Activated CD4-positive, alpha-beta T cell treated with anti-CD3 and anti-CD28 coated beads for 48 hours (primary cell): ENCODE data around the gene PAN2.
A peak's percentile ranks its signal among the peaks of the same experiment; 100 is the strongest.
"Not testable (repeated sequence)": the region's sequence is repeated elsewhere in the genome, so short reads cannot be mapped to it uniquely, and the experiment has no call there.

ENCODE experiments used
- DNase-seq: peaks from one replicate; pipeline ENCODE4 v3.0.0-alpha.2; 2020

The PAN2 gene

GRCh38 chr12:56333679-56334489, at the start of gene PAN2:
Gene PAN2, minus strand, starts transcription at chr12:56334000. Its CDS starts 906 bp downstream, at chr12:56333094.
- peak; percentile 95 for DNase-seq

- DNase-seq, result no peak
Measured at GRCh38 chr12:56382611-56383010, 48.8 kb upstream of the PAN2 start.

- no peak for DNase-seq
Measured at GRCh38 chr12:56377989-56378316, 44.2 kb upstream of the PAN2 start.

GRCh38 chr12:56377310-56377988, 43.6 kb upstream of the PAN2 start:
- peak; percentile 18 for DNase-seq

- DNase-seq, result no peak
Measured at GRCh38 chr12:56375598-56376434, 42.0 kb upstream of the PAN2 start.

- no peak for DNase-seq
Measured at GRCh38 chr12:56374726-56375597, 41.2 kb upstream of the PAN2 start.

GRCh38 chr12:56373515-56373914, 39.7 kb upstream of the PAN2 start:
- DNase-seq, result no peak

- no peak for DNase-seq
Measured at GRCh38 chr12:56366948-56367347, 33.1 kb upstream of the PAN2 start.

- DNase-seq, result no peak
Measured at GRCh38 chr12:56362130-56363059, 28.6 kb upstream of the PAN2 start, which contains the start of gene APOF. Gene APOF, minus strand, starts transcription at chr12:56362857. Its CDS starts 112 bp downstream, at chr12:56362745.

GRCh38 chr12:56361487-56362129, 27.8 kb upstream of the PAN2 start:
- DNase-seq, result no peak

- peak; percentile 99 for DNase-seq
Measured at GRCh38 chr12:56359851-56360767, 26.3 kb upstream of the PAN2 start, which contains the start of gene STAT2. Gene STAT2, minus strand, starts transcription at chr12:56360107. Its CDS starts 3,536 bp downstream, at chr12:56356571.

GRCh38 chr12:56358836-56359532, 25.2 kb upstream of the PAN2 start:
- no peak for DNase-seq

- no peak for DNase-seq
Measured at GRCh38 chr12:56351325-56351724, 17.5 kb upstream of the PAN2 start.

- DNase-seq, result no peak
Measured at GRCh38 chr12:56350662-56351061, 16.9 kb upstream of the PAN2 start.

- DNase-seq, result no peak
Measured at GRCh38 chr12:56348776-56349175, 15.0 kb upstream of the PAN2 start.

GRCh38 chr12:56347255-56347654, 13.5 kb upstream of the PAN2 start:
- not testable (repeated sequence) for DNase-seq

GRCh38 chr12:56346675-56347074, 12.9 kb upstream of the PAN2 start:
- DNase-seq, result peak; percentile 37

- not testable (repeated sequence) for DNase-seq
Measured at GRCh38 chr12:56342290-56342689, 8.5 kb upstream of the PAN2 start.

- no peak for DNase-seq
Measured at GRCh38 chr12:56341616-56342015, 7.8 kb upstream of the PAN2 start.
